GM18870 (cell line): ENCODE measurements around the gene HSD17B4.
"Not testable (repeated sequence)": the region's sequence is repeated elsewhere in the genome, so short reads cannot be mapped to it uniquely, and the experiment has no call there.

Source experiments
- ATAC-seq: cut with Tn5 transposase; IDR thresholded peaks from one replicate; pipeline ENCODE4 v1.9.1; 2021; ENCODE audit warnings: moderate library complexity; ENCODE audit not compliant: unreplicated experiment

The HSD17B4 gene, protein sequence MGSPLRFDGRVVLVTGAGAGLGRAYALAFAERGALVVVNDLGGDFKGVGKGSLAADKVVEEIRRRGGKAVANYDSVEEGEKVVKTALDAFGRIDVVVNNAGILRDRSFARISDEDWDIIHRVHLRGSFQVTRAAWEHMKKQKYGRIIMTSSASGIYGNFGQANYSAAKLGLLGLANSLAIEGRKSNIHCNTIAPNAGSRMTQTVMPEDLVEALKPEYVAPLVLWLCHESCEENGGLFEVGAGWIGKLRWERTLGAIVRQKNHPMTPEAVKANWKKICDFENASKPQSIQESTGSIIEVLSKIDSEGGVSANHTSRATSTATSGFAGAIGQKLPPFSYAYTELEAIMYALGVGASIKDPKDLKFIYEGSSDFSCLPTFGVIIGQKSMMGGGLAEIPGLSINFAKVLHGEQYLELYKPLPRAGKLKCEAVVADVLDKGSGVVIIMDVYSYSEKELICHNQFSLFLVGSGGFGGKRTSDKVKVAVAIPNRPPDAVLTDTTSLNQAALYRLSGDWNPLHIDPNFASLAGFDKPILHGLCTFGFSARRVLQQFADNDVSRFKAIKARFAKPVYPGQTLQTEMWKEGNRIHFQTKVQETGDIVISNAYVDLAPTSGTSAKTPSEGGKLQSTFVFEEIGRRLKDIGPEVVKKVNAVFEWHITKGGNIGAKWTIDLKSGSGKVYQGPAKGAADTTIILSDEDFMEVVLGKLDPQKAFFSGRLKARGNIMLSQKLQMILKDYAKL

GRCh38 chr5:119452373-119453039 is at the start of gene HSD17B4:
Gene HSD17B4 (plus strand): TSS chr5:119452497. CDS start chr5:119452576, 79 bp downstream.
- peak; percentile 93 for ATAC-seq

DNA sequence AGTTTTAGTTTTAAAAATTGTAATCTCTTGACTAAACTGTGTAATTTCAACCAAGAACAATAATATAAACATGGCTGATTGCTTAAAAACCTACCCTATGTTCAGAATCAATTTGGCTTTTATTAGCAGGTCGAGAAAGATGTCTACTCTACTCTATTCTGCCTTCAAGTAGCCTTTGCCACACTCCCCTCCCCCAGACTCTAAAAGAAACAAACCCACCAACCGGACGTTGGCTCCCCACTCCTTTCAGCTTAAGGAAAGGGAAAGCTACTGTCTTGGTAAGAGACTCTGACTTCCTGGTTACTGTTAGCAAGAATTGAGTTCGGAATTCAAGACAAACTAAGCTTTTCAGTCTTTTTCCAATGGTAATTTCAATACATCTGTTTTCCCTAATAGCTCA is 49.7 kb upstream of the HSD17B4 start:
- ATAC-seq: no peak

DNA sequence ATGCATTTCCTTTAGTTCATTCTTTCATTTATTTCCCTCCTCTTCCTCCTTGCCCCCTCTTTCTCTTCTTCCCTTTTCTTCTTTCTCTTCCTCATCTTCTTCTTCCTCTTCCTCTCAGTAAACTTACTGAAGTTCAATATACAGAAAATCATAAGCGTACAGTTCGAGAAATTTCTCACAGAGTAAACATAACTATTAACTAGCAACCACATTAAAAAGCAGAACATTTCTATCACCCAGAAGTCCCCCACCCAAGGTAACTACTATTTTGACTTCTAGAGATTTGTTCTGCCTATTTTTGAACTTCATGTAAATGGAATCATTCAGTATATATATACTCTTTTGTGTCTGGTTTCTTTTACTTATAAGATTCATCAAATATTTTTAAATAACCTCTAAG is 48.3 kb upstream of the HSD17B4 start:
- ATAC-seq: no peak

DNA sequence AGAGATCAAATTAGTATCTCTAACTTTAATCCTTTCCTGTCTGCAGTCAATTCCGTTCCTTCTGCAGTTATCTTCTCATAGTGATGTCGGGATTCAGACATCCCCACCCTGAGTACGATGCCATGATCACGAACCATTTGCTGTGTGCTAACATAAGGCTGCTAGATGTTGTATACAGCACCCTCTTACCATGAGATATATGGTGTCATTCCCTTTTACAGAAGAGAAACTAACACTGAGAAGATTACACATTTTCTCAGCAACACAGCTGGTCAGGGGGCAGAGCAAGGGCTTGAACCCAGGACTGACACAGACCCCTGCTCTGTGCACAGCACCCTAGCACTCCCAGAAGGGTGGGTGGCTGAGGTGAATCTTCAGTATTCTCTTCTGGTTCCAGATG is 46.9 kb upstream of the HSD17B4 start:
- ATAC-seq: no peak

- no peak for ATAC-seq
Observed at GRCh38 chr5:119406551-119407110, 45.7 kb upstream of the HSD17B4 start.

DNA sequence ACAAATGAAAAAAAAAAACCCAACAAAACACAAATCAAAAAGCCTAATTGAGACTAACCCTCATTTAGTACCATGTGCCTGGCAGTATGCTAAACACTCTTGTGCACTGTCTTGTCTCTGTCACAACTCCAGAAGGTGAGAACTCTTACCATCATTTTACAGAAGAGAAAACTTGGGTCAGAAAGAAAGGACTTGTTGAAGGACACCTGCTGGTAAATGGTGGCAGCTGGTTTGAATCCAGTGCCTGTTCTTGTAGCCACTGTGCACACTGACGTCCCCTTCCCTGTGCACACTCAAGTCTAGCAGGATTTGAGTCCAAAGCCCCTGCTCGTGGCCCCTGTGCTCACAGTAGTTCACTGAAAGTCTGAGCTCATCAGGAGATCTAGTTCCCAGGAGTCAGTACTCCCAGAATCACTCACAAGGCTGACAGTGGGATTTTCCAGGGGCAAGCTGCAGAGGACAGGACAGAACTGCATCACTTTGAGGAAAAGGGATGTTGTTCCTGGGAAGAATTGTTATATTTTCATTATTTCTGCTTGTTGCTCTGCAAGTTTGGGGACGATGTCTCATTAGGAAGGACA is 43.0 kb upstream of the HSD17B4 start:
- ATAC-seq: no peak

DNA sequence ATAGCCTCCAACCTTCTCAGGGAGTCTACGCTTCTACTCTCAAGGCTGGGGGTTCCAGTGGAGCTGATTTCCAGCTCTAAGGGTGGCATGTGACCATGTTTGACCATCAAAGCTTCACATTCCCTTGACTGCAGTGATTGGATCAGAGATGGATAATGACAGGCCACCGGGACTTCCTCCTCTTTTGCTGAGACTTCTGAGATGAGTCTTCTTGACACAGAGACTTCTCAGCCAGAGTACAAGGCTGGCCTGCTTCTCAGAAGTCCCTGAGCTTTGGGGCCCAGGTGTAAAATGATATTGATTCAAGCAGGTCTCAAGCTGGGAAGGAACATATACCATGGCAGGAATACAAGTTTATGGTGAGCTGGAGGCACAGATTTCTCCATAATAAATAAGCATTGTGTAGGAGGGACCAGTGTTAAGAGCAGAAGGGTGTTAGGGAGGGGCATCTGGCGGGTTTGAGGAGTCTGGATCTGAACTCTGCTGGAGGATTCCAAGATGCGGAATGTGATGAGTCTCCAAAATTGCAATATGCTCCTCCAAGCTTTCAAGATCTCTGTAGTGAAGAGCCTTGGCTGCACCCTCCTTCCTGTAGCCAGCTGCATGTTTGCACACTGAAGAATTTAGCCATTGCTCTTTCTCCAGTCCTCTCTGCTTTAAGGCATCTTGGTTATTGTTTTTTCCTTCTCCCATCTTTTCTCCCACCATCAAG is 41.7 kb upstream of the HSD17B4 start:
- no peak for ATAC-seq

DNA sequence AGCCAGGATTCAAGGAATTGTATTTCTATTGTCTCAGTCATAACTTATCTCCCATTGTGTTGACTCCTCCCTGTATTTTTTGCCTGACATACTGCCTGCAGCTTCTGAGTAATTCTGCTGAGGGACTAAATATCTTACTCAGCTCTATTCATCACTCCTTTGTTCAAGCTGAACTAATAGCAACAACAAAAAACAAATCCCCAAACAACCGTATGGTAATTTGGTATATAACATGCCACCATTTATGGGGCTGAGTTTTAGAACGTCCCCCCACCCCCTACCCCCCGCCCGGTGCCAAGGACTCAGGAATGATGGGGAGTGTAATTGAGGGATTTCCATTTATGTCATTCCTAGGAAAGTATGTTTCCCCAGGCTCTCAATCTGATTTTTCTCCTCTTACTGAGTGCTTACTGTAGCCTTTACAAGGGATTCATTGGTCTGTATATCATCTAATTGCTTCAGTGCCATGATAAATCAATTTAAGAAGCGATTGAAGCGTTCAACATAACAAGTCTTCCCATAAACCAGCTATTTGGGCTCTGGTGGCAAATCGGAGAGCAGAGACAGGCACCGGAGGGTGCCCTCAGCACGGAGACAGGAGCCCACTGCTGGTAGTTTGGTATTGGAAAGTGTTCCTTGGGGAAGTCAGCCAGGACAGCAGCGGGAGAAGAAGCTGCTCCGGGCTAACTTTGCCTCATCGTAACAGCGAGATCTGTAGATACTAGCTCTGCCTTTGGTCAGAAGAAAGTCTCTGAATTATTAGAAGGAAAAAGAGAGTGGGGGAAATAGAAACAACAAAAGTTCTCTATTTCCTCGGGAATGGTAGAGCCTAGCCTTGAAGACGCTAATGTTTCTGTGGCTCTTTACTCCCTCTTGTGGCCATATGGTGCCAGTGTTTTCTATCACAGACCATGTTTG is 40.7 kb upstream of the HSD17B4 start:
- peak; percentile 73 for ATAC-seq

DNA sequence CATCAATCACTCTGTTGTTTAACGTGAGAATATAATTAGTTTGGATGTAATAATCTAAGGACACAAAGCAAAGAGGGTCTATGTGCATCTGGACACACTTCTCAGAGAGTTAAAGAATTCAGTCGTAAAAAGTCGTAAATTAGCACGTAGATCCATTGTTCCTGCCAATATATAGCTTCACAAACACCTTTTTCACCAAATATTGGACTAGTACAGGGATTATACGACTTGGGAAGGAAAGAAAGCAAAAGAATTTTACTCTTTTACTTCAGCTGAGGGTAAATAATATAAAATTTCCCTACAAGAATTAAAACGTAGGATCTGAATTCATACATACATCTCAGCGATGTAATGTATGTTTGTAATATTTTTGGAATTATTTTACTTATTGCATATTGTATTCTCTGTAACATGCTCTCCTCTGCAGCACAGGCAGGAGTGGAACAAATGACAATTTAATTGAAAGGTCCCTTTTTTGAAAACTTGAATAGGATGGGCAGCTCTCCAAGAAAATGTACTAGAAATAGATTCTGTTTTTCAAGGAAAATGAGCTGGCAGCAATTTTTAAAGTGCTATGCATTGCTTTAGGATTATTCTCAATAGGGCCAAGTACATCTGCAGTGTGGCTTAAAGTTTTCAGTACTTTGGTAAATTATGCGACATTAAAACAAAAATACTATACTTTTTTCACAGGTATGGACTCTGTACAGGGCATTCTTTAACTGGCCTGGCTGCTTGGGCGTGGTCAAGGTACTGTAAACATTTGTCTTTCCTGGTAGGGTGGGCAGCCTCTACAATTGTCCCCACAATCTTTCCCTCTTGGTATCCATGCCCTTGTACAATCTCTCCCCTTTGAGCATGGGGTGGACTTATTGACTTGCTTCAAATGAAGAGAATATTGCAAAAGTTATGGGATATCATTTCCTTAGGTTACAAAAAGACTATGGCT is 39.7 kb upstream of the HSD17B4 start:
- ATAC-seq: no peak

- ATAC-seq: peak; percentile 37
Observed at GRCh38 chr5:119414124-119414734, 38.1 kb upstream of the HSD17B4 start.

- ATAC-seq: no peak
Observed at GRCh38 chr5:119417891-119418605, 34.2 kb upstream of the HSD17B4 start.

DNA sequence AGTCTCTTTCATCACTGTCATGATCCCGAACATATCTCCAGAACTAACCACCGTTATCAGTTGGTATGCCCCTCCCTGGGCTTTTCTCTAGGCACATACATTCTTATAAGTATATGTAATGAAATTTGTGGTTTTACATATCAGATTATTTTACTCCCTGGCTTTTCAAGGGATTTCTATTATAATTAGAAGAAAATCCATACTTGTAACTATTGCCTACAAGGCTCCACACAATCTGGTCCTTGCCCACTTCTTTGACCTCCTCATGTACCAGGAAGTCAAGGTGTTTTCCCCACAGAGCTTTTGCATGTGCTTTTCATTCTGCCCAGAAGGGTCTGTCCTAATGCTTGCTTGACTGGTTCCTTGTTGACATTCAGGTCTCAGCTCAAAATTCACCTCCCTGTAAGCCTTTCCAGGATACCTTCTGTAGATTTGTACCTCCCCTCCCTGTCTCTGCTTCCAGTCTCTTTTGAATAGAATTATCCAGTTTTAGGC is 33.6 kb upstream of the HSD17B4 start:
- ATAC-seq: peak; percentile 72

DNA sequence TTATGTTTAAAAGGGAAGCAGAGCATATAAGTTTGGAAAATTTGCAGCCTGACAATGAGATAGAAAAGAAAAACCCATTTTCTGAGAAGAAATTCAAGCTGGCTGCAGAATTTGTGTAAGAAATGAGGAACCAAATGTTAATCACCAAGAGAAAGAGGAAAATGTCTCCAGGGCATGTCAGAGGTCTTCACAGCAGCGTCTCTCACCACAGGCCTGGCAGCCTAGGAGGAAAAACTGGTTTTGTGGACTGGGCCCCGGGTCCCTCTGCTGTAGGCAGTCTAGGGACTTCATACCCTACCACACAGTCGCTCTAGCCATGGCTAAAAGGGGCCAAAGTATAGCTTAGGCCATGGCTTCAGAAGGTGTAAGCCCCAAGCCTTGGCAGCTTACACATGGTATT is 32.1 kb upstream of the HSD17B4 start:
- ATAC-seq: no peak

GRCh38 chr5:119426057-119426456 is 26.2 kb upstream of the HSD17B4 start:
- no peak for ATAC-seq

- no peak for ATAC-seq
Observed at GRCh38 chr5:119427060-119427459, 25.2 kb upstream of the HSD17B4 start.

DNA sequence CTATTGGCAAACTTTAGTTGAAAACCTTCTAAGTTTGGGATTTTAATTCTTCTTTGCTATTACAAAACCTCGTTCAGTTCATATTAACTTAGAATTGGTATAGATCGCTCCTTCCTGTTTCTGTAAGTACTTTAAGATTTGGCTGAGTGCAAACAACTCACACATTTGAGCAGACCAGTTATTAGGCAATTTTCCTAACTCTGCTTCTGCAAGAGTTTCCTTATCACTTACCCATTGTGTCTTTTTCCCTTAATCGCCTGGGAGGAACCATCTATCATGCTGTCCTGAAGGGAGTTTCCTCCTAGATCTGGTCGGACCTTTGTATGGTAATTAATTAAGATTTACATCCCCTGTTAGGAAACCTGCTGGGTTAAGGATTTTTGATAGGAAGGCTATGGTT is 24.7 kb upstream of the HSD17B4 start:
- ATAC-seq: not testable (repeated sequence)

GRCh38 chr5:119428166-119428565 is 24.1 kb upstream of the HSD17B4 start:
- ATAC-seq: not testable (repeated sequence)
